ENCODE data around the gene DVL3.

DNA sequence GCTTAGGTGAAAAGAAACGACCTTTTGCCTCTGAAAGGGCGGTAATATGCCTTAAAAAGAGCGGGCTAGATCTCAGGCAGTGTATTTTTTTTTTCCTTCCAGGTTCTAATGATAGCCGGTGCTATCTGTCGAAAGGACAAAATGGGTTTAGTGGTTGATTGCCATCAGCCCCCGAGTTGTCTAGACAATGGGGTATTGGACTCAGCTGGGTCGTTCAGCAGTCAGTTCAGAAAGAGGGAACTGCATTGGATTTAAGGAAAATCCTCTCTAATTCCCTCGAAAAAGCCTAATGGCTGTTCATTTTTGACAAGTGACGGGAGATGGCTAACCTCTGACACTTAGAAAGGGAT is 19.3 kb upstream of the DVL3 start:
- no peak for TF ChIP-seq EZH2phosphoT487 (IDR thresholded peaks at IDR 0.05; ENCODE audit: borderline replicate concordance, low read length)
- TF ChIP-seq, protein P1, sequence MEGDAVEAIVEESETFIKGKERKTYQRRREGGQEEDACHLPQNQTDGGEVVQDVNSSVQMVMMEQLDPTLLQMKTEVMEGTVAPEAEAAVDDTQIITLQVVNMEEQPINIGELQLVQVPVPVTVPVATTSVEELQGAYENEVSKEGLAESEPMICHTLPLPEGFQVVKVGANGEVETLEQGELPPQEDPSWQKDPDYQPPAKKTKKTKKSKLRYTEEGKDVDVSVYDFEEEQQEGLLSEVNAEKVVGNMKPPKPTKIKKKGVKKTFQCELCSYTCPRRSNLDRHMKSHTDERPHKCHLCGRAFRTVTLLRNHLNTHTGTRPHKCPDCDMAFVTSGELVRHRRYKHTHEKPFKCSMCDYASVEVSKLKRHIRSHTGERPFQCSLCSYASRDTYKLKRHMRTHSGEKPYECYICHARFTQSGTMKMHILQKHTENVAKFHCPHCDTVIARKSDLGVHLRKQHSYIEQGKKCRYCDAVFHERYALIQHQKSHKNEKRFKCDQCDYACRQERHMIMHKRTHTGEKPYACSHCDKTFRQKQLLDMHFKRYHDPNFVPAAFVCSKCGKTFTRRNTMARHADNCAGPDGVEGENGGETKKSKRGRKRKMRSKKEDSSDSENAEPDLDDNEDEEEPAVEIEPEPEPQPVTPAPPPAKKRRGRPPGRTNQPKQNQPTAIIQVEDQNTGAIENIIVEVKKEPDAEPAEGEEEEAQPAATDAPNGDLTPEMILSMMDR (IDR thresholded peaks at IDR 0.05; ENCODE audit: low read depth, low read length, poor library complexity, severe bottlenecking): no peak
